Skeletal muscle tissue (tissue), 4 donors: ENCODE data around the gene TEX22. TPM values are rescaled to one million over a fixed set of nuclear protein-coding genes. Genes with fewer than 3 reads are reported as not detected.

Experiments
- H3K27ac ChIP-seq: one replicate; pipeline ENCODE4 v1.7.0; 2013; ENCODE audit warnings: mild to moderate bottlenecking, low read depth, low read length, inconsistent platforms
- H3K27me3 ChIP-seq, 3 donors: one replicate each; pipeline ENCODE4 v1.7.0; 2013; ENCODE audit warnings: low read length in 3 of 3; ENCODE audit not compliant: control insufficient read depth in 3 of 3, insufficient read depth in 3 of 3
- H3K36me3 ChIP-seq, 3 donors: one replicate each; pipeline ENCODE4 v1.7.0; 2013; ENCODE audit warnings: low read length in 3 of 3; ENCODE audit not compliant: control insufficient read depth in 3 of 3, insufficient read depth in 3 of 3
- H3K4me1 ChIP-seq, 3 donors: one replicate each; pipeline ENCODE4 v1.7.0; 2013; ENCODE audit warnings: low read length in 3 of 3, mild to moderate bottlenecking in 3 of 3; ENCODE audit not compliant: control insufficient read depth in 3 of 3, insufficient read depth in 3 of 3
- H3K4me3 ChIP-seq, 3 donors: one replicate each; pipeline ENCODE4 v1.7.0; 2013; ENCODE audit warnings: low read length in 3 of 3
- H3K9ac ChIP-seq, 3 donors: one replicate each; pipeline ENCODE4 v1.7.0; 2013; ENCODE audit warnings: low read length in 3 of 3, mild to moderate bottlenecking in 3 of 3, moderate library complexity in 2 of 3, low read depth in 1 of 3
- H3K9me3 ChIP-seq, 3 donors: one replicate each; pipeline ENCODE4 v1.7.0; 2013; ENCODE audit warnings: low read length in 3 of 3; ENCODE audit not compliant: control insufficient read depth in 3 of 3
- total RNA-seq: library from RNA; depleted of rRNA; stranded (reverse); fragments of >200 nt; gene quantifications from one replicate; pipeline ENCODE4 v1.2.3, GENCODE V29; 2014
- donor health status: Osteomylitis.

The TEX22 gene
- total RNA-seq, 1 donor from 2014 or later: under 0.01 TPM

- H3K27ac ChIP-seq: no peak overlapping the region
- H3K27me3 ChIP-seq: no peaks in the 10 kb centered on the region
- H3K4me1 ChIP-seq: no peaks in the 10 kb centered on the region
- no peaks in the 10 kb centered on the region for H3K9me3 ChIP-seq
- H3K36me3 ChIP-seq: peaks cover 0 to 10% (median 5%) of the 10 kb centered on the region in 3 donors
- no peak overlapping the region for H3K4me3 ChIP-seq
- no peak overlapping the region for H3K9ac ChIP-seq
These were observed 38.8 kb downstream of the TEX22 start for GRCh38 chr14:105436891-105437722.

GRCh38 chr14:105437723-105438500, 39.6 kb downstream of the TEX22 start:
- Histone ChIP-seq H3K4me1 (no peaks in the 10 kb centered on the region), H3K36me3 (peaks cover 5 to 16% (median 7%) of the 10 kb centered on the region in 3 donors), H3K4me3 (no peak overlapping the region), H3K9me3 (no peaks in the 10 kb centered on the region), H3K9ac (no peak overlapping the region), H3K27me3 (no peaks in the 10 kb centered on the region), H3K27ac (no peak overlapping the region)

- no peak overlapping the region for H3K9ac ChIP-seq
- no peaks in the 10 kb centered on the region for H3K4me1 ChIP-seq
- H3K9me3 ChIP-seq: no peaks in the 10 kb centered on the region
These were observed 40.8 kb downstream of the TEX22 start for GRCh38 chr14:105439179-105439578.

GRCh38 chr14:105439710-105440553, 41.6 kb downstream of the TEX22 start:
- H3K27ac ChIP-seq: no peak overlapping the region
- H3K27me3 ChIP-seq: no peaks in the 10 kb centered on the region
- H3K4me1 ChIP-seq: no peaks in the 10 kb centered on the region
- peaks cover 5 to 19% (median 9%) of the 10 kb centered on the region in 3 donors for H3K36me3 ChIP-seq
- no peak overlapping the region for H3K4me3 ChIP-seq
- no peaks in the 10 kb centered on the region for H3K9me3 ChIP-seq
- H3K9ac ChIP-seq: peak overlapping the region in 1 of 3 donors; percentile 40

More at GRCh38 chr14:105439179-105439578, 40.8 kb downstream of the TEX22 start:
- Histone ChIP-seq H3K27ac (no peak overlapping the region), H3K27me3 (no peaks in the 10 kb centered on the region), H3K36me3 (peaks cover 5 to 19% (median 9%) of the 10 kb centered on the region in 3 donors), H3K4me3 (no peak overlapping the region)

- H3K9me3 ChIP-seq: no peaks in the 10 kb centered on the region
These were observed 42.2 kb downstream of the TEX22 start for GRCh38 chr14:105440554-105440900.

GRCh38 chr14:105440992-105441391, 42.7 kb downstream of the TEX22 start:
- Histone ChIP-seq H3K9ac (no peak overlapping the region), H3K27ac (no peak overlapping the region), H3K9me3 (no peaks in the 10 kb centered on the region), H3K4me1 (no peaks in the 10 kb centered on the region), H3K36me3 (peaks cover 6 to 19% (median 9%) of the 10 kb centered on the region in 3 donors), H3K27me3 (no peaks in the 10 kb centered on the region), H3K4me3 (no peak overlapping the region)

More at GRCh38 chr14:105440554-105440900, 42.2 kb downstream of the TEX22 start:
- Histone ChIP-seq H3K27ac (no peak overlapping the region), H3K4me1 (no peaks in the 10 kb centered on the region), H3K36me3 (peaks cover 5 to 19% (median 9%) of the 10 kb centered on the region in 3 donors), H3K4me3 (no peak overlapping the region), H3K27me3 (no peaks in the 10 kb centered on the region), H3K9ac (no peak overlapping the region)

- Histone ChIP-seq H3K9me3 (no peaks in the 10 kb centered on the region), H3K9ac (no peak overlapping the region), H3K4me1 (no peaks in the 10 kb centered on the region), H3K27ac (no peak overlapping the region), H3K27me3 (no peaks in the 10 kb centered on the region), H3K4me3 (no peak overlapping the region), H3K36me3 (peaks cover 8 to 15% (median 9%) of the 10 kb centered on the region in 3 donors)
These were observed 43.8 kb downstream of the TEX22 start for GRCh38 chr14:105442125-105442524.

- Histone ChIP-seq H3K27me3 (no peaks in the 10 kb centered on the region), H3K9ac (no peak overlapping the region), H3K36me3 (peaks cover 8 to 14% (median 9%) of the 10 kb centered on the region in 3 donors), H3K4me1 (no peaks in the 10 kb centered on the region), H3K9me3 (no peaks in the 10 kb centered on the region), H3K27ac (no peak overlapping the region), H3K4me3 (no peak overlapping the region)
These were observed 44.5 kb downstream of the TEX22 start for GRCh38 chr14:105442834-105443233.

- H3K4me3 ChIP-seq: no peak overlapping the region
- H3K36me3 ChIP-seq: peaks cover 8 to 9% (median 8%) of the 10 kb centered on the region in 3 donors
- no peaks in the 10 kb centered on the region for H3K27me3 ChIP-seq
- H3K27ac ChIP-seq: no peak overlapping the region
- no peaks in the 10 kb centered on the region for H3K9me3 ChIP-seq
- H3K4me1 ChIP-seq: peaks cover 9 to 11% (median 10%) of the 10 kb centered on the region in 3 donors
- no peak overlapping the region for H3K9ac ChIP-seq
These were observed 46.5 kb downstream of the TEX22 start for GRCh38 chr14:105444859-105445258.
